IPS-NIHi11 (cell line): Measurements from ENCODE around the gene NDST1.

ENCODE experiments used
- DNase-seq: peaks from one replicate; pipeline ENCODE4 v3.0.0; 2012; ENCODE audit warnings: mixed read lengths, low spot score

The NDST1 gene

GRCh38 chr5:150606476-150606875 lies 98.5 kb downstream of the NDST1 start:
- DNase-seq: no peak

GRCh38 chr5:150607105-150607504 lies 99.2 kb downstream of the NDST1 start:
- no peak for DNase-seq
